Activated CD8-positive, alpha-beta T cell treated with anti-CD3 and anti-CD28 coated beads, Interleukin-2, amount 10 ng/mL, durations not matched to agents 7 days and 5 days (primary cell): ENCODE data around the gene WIPF3. TPM values are rescaled to one million over a fixed set of nuclear protein-coding genes. Genes with fewer than 3 reads are reported as not detected.

Source experiments
- ATAC-seq: fragments of 150-1000 bp; cut with Tn5 transposase; one replicate; pipeline ENCODE4 v1.10.0; 2021; ENCODE audit warnings: moderate library complexity
- CTCF ChIA-PET: fragments of 350-600 bp; sonication (Branson Sonifier 250); formaldehyde crosslinking; loops from one replicate; lab custom pipeline; 2021; ENCODE audit warnings: antibody characterized with exemption; lab: Charles Lee
- POLR2A ChIA-PET: fragments of 350-600 bp; sonication (Branson Sonifier 250); formaldehyde crosslinking; loops from one replicate; lab custom pipeline; 2021; ENCODE audit warnings: antibody characterized with exemption; lab: Charles Lee
- DNase-seq: peaks from one replicate; pipeline ENCODE4 v3.0.0-alpha.2; 2020
- H3K27ac Mint-ChIP-seq: one replicate; pipeline ENCODE4 v1.8.0; 2021; ENCODE audit warnings: mild to moderate bottlenecking, mixed read lengths
- H3K27me3 Mint-ChIP-seq: one replicate; pipeline ENCODE4 v1.8.0; 2021; ENCODE audit warnings: low read depth, mixed read lengths
- H3K36me3 Mint-ChIP-seq: one replicate; pipeline ENCODE4 v1.8.0; 2021; ENCODE audit warnings: low read depth, mixed read lengths
- H3K4me1 Mint-ChIP-seq: one replicate; pipeline ENCODE4 v1.8.0; 2021; ENCODE audit warnings: low read depth, mixed read lengths
- H3K4me3 Mint-ChIP-seq: one replicate; pipeline ENCODE4 v1.8.0; 2021; ENCODE audit warnings: mild to moderate bottlenecking, mixed read lengths
- H3K9me3 Mint-ChIP-seq: one replicate; pipeline ENCODE4 v1.8.0; 2022; ENCODE audit warnings: mixed read lengths; ENCODE audit not compliant: insufficient read depth
- total RNA-seq, 2 experiments: library from RNA; stranded (reverse); gene quantifications; one replicate each; pipeline ENCODE4 v1.2.3, GENCODE V29; 2021

The WIPF3 gene
- total RNA-seq, 2 experiments from 2014 or later, result not detected

DNA sequence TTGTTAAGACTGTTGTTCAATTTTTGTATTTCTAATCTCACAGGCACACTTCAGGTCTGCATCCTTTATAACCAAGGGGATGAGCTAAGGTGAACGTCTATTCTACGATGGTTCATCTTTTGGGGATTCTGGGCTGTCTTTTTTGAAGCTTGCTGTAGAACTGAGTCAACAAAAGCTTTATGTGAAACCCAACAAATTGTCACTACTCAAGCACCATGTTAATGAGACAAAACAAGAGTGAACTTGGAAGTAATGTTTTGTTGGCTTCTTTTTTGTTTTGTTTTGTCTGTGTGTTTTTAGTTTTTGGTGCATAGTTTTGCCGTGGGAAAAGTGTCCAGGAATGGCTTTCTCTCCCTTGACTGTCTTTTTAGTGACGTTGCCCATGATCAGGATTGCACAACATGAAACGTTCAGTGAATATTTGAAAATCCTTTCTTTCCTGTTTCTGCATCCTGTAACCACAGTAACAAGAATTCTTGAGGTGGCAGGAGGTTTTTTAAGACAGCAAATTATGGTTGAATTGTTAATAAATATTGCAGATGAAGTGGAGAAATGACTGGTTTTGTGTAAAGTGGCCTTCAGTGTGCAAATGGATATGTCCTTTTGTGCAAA lies 65.6 kb downstream of the WIPF3 start:
- no peak for ATAC-seq
- H3K4me3 Mint-ChIP-seq, result no peak overlapping the region
- CTCF ChIA-PET, result no interaction called here
- POLR2A ChIA-PET, result no interaction called here
- H3K4me1 Mint-ChIP-seq, result no peaks in the 10 kb centered on the region
- no peak for DNase-seq
- no peaks in the 10 kb centered on the region for H3K9me3 Mint-ChIP-seq
- peaks cover 13% of the 10 kb centered on the region for H3K27me3 Mint-ChIP-seq
- H3K27ac Mint-ChIP-seq, result no peak overlapping the region
- no peaks in the 10 kb centered on the region for H3K36me3 Mint-ChIP-seq

DNA sequence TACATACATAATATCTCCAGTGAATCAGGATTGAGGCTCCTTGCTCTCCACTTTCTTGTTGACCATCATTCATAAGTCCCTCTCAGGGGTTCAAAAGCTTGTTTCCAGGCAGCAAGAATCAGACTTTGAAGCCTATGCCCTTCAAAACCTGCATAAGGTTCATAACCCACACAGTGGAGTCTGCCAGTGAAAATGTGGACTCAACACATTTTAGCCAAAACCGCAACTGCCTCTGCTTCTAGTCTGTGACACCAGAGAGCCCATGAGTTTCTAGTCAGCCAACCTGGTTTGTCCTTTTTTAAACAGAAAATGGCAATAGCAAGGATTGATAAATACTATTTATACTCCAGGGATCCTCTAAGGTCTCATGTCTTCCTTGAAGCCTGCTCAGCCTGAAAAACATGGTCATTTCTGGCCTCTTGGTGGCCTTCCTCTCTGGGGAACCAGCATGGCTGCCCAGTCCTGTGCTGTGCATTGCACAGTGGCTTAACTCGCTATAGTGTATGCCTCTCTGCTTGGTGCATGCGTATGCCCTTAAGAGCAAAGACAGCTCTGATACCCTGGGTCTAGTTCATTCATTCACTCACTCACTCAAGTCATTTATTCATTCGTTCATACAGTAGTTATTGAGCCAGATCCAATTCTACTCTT lies 67.5 kb downstream of the WIPF3 start:
- CTCF ChIA-PET, result no interaction called here

DNA sequence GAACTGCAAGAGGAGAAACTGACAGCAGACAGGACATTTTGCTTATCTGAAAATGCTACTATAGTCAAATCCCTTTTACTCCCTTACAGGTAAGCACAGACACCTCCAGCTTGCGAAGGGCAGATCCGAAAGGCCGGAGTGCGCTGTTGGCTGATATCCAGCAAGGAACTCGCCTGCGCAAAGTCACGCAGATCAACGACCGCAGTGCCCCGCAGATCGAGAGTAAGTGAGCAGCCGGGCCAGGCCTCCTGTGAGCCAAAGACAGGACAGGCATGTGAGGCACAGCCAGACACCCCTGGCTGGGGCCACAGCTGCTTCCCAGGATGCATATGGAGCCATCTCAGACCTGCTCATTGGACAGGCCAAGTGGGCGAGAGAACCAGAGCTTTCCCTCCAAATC lies 69.4 kb downstream of the WIPF3 start:
- ChIA-PET CTCF (interaction anchor here (0.8 to 4.0 kb wide), 2 partner anchors 46 to 186 kb away, joined by 3 to 27 read pairs; no protein-coding TSS in a partner anchor), POLR2A (no interaction called here)
- no peaks in the 10 kb centered on the region for H3K36me3 Mint-ChIP-seq
- H3K27me3 Mint-ChIP-seq, result peaks cover 20% of the 10 kb centered on the region
- DNase-seq (no peak), ATAC-seq (no peak)
- no peaks in the 10 kb centered on the region for H3K4me1 Mint-ChIP-seq
- H3K4me3 Mint-ChIP-seq, result no peak overlapping the region
- no peaks in the 10 kb centered on the region for H3K9me3 Mint-ChIP-seq
- H3K27ac Mint-ChIP-seq, result no peak overlapping the region

More for the DNA sequence above, 67.5 kb downstream of the WIPF3 start:
- POLR2A ChIA-PET, result no interaction called here
- Mint-ChIP-seq H3K4me3 (no peak overlapping the region), H3K36me3 (no peaks in the 10 kb centered on the region), H3K4me1 (no peaks in the 10 kb centered on the region), H3K27ac (no peak overlapping the region), H3K27me3 (peaks cover 20% of the 10 kb centered on the region), H3K9me3 (no peaks in the 10 kb centered on the region)
- DNase-seq (no peak), ATAC-seq (no peak)

DNA sequence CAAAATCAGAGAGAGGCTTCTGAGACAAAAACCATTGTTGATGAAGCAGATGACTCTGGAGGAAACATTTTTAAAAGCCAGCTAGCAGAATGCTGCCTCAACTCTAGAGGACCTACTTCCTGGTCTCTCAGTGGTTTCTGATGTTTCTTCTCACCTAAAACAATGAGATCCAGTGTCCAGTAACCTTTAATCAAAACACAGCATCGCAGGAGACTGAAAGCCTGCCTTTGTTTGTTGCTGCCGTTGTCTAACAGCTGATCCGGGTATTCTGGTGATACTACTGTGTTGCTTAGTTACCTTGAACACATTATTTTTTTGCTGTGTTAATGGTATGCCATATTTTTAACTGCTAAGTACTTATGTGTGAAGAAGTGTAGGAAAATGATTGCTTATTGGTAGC lies 70.9 kb downstream of the WIPF3 start:
- H3K9me3 Mint-ChIP-seq, result no peaks in the 10 kb centered on the region
- POLR2A ChIA-PET, result no interaction called here
- CTCF ChIA-PET, result interaction anchor here (3.7 to 4.0 kb wide), 2 partner anchors 44 to 185 kb away, joined by 20 to 27 read pairs; no protein-coding TSS in a partner anchor

DNA sequence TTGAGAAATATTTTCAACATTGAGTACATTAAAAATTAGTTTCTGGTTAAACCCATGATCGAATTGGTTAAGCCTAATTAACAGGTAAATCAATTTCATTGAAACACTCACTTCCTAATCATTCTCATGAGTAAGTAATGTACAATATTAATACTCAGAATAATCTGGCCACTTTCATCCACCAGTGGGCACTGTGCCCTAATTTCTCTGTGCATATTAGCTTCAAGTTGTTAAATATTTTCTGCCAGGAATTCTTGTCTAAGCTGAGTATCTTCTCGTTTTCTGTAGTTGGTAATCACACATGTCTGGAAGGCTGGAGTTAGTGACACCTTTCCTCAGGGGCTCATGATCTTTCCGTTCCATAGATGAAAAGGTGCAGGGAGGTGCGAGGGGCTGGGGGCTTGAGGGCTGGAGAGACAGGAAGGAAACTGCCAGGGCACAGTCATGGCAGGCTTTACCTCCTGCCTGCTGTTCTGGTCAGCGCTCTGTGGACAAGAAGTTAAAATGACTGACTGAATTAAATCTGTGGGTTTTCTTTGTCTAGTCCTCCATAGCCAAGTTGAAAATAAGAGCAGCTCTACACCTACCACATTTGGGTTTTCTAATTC lies 71.9 kb downstream of the WIPF3 start:
- peaks cover 22% of the 10 kb centered on the region for H3K27me3 Mint-ChIP-seq
- no peaks in the 10 kb centered on the region for H3K36me3 Mint-ChIP-seq
- ChIA-PET CTCF (interaction anchor here (1.0 to 4.0 kb wide), 4 partner anchors 40 to 195 kb away, joined by 3 to 27 read pairs (median 12); no protein-coding TSS in a partner anchor), POLR2A (no interaction called here)
- H3K4me3 Mint-ChIP-seq, result no peak overlapping the region
- H3K9me3 Mint-ChIP-seq, result no peaks in the 10 kb centered on the region
- no peaks in the 10 kb centered on the region for H3K4me1 Mint-ChIP-seq
- ATAC-seq (peak; percentile 33), DNase-seq (peak; percentile 34)
- H3K27ac Mint-ChIP-seq, result no peak overlapping the region

More for the DNA sequence above, 70.9 kb downstream of the WIPF3 start:
- no peak overlapping the region for H3K4me3 Mint-ChIP-seq
- peaks cover 20% of the 10 kb centered on the region for H3K27me3 Mint-ChIP-seq
- no peak for DNase-seq
- no peaks in the 10 kb centered on the region for H3K4me1 Mint-ChIP-seq
- no peak overlapping the region for H3K27ac Mint-ChIP-seq
- no peak for ATAC-seq
- H3K36me3 Mint-ChIP-seq, result no peaks in the 10 kb centered on the region

DNA sequence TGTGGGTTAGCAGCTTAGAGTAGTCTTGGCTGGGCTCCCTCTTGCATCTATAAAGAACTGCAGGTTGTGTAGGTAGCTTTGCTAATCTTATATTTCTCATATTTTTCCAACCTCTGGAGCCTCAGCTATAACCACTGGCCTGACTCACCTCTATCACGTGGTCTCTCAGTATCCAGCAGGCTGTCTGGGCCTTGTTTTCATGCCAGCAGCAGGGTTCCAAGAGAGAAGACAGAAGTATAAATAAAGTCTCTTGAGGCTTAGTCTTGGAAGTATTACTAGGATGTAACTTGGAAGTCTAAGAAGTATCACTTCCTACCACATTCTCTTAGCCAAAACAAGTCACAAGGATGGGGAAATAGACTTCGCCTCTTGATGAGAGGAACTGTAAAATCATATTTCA lies 73.3 kb downstream of the WIPF3 start:
- H3K27me3 Mint-ChIP-seq, result peaks cover 23% of the 10 kb centered on the region
- H3K36me3 Mint-ChIP-seq, result no peaks in the 10 kb centered on the region
- POLR2A ChIA-PET, result no interaction called here
- no peak for ATAC-seq
- DNase-seq, result no peak
- H3K4me1 Mint-ChIP-seq, result no peaks in the 10 kb centered on the region
- CTCF ChIA-PET, result interaction anchor here (3.7 to 4.0 kb wide), 2 partner anchors 42 to 183 kb away, joined by 20 to 27 read pairs; no protein-coding TSS in a partner anchor
- no peaks in the 10 kb centered on the region for H3K9me3 Mint-ChIP-seq
- no peak overlapping the region for H3K4me3 Mint-ChIP-seq
- no peak overlapping the region for H3K27ac Mint-ChIP-seq

DNA sequence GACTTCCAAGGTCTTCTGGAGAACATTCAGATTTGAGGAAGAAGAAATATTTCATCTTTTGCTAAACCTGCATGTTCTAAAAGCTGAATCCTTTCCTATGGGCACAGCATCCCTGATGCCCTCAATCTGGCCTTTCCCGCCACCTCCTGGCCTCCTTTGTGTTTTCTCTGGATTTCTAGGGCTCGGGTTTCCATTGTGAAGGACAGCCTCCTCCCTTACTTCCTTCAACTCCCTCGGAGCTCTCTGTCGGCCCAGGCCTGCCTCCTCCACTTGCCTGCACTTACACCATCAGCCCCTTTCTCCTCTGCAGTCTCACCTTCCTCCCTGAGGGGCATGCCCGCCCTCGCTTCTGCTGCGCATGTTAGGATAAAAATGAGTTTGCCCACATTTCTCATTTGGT lies 75.4 kb downstream of the WIPF3 start:
- no peak overlapping the region for H3K27ac Mint-ChIP-seq
- CTCF ChIA-PET, result interaction anchor here (1.1 to 3.0 kb wide), 2 partner anchors 180 to 191 kb away, joined by 3 to 7 read pairs; no protein-coding TSS in a partner anchor
- H3K4me3 Mint-ChIP-seq, result no peak overlapping the region
- no peaks in the 10 kb centered on the region for H3K36me3 Mint-ChIP-seq
- H3K9me3 Mint-ChIP-seq, result no peaks in the 10 kb centered on the region
- ATAC-seq, result no peak
- POLR2A ChIA-PET, result no interaction called here
- peaks cover 21% of the 10 kb centered on the region for H3K27me3 Mint-ChIP-seq
- DNase-seq, result no peak
- no peaks in the 10 kb centered on the region for H3K4me1 Mint-ChIP-seq

DNA sequence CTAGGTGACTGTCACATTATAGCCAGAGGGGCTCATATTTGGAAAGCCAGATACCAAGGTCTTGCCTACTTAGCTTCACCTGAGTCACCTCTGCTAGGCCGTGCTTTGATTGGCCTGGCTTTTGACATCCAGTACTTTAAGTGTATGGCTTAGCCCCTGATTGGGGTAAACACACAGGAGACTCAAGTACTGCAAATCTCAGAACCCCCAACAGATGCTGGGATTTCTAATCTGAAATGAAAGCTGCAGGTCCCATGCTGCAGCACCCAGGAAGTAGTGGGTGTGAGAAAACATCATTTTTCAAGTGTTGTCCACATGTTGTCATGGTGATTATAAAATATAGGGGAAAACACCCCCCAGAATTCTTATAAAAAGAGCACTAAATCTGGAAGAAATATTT lies 76.2 kb downstream of the WIPF3 start:
- DNase-seq (no peak), ATAC-seq (no peak)
- Mint-ChIP-seq H3K27ac (no peak overlapping the region), H3K4me1 (no peaks in the 10 kb centered on the region), H3K27me3 (peaks cover 19% of the 10 kb centered on the region), H3K36me3 (no peaks in the 10 kb centered on the region), H3K9me3 (no peaks in the 10 kb centered on the region), H3K4me3 (no peak overlapping the region)
- POLR2A ChIA-PET, result no interaction called here
- CTCF ChIA-PET, result interaction anchor here (1.1 to 3.0 kb wide), 2 partner anchors 179 to 190 kb away, joined by 3 to 7 read pairs; no protein-coding TSS in a partner anchor

DNA sequence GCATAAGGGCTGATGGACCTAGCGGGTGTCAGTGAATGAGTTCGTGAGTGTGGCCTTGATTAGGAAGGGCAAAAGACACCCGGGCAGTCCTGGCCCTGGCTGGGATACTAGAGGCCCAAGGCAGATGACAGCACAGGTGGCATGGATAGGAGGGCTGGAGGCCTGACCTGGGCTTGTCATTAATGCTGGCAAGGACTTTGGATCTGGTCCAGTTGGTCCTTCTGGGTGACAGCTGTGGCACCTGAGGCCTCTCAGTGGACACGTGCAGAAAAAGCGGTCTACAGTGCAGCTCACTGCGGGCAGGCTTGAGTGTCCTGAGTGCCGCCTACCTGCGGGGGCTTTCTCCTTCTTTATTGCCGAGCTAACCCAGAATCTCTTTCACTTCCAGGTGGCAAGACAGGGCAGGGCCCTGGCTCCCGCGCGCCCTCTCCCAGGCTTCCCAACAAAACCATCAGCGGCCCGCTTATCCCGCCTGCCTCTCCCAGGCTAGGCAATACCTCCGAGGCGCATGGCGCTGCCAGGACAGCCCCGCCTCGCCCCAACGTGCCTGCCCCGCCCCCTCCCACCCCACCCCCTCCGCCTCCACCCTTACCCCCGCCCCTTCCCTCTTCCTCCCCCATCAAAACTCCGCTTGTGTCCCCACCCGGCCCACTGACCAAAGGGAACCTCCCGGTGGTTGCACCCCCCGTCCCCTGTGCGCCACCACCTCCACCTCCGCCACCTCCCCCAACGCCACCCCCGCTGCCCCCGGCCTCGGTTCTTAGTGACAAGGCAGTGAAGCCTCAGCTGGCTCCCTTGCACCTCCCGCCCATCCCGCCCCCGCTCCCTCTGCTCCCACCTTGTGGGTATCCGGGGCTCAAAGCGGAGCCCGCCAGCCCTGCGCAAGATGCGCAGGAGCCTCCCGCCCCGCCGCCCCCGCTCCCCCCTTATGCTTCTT lies 77.4 kb downstream of the WIPF3 start:
- Mint-ChIP-seq H3K4me3 (no peak overlapping the region), H3K9me3 (no peaks in the 10 kb centered on the region)
- no peak for ATAC-seq

DNA sequence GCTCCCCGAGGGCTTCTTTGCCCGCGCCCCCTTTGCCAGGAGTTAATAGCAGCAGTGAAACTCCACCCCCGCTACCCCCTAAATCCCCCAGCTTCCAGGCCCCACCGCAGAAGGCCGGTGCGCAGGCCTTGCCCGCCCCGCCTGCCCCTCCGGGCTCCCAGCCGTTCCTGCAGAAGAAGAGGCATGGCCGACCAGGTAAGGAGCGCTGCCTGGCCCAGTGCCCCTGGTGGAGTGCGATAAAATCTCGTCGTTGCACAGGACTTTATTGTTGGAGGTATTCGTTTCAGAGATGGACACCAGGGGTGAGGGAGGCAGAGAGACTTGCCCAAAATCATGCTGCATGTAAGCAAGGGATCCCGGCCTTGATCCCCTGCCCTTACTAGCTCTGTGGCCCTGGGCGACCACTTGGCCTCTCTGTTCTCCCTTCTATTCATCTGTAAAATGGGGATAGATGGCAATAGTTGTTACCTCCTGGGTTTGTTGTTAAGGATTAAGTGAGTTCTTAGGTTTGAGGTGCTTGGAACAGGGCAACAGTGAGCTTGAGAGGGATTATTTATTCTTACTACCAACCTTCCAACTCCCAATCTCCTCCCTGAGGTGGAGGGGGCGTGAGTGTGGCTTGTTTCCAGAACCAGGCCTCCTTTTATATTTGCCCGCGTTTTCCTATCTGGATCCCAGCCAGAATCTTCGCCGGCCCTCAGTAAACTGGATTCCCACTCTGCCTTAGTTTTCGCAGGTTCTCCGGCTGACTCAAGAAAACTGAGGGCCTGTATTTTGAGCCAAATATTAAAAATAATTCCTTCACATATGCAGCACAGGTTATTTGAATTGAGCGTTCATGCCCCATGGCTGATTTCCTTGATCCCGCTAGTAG lies 78.3 kb downstream of the WIPF3 start:
- CTCF ChIA-PET, result no interaction called here

More for the DNA sequence above, 77.4 kb downstream of the WIPF3 start:
- POLR2A ChIA-PET, result no interaction called here
- CTCF ChIA-PET, result interaction anchor here (3.0 kb wide), 1 partner anchor 178 kb away, joined by 7 read pairs; no protein-coding TSS in a partner anchor
- no peak for DNase-seq
- no peaks in the 10 kb centered on the region for H3K4me1 Mint-ChIP-seq
- H3K27me3 Mint-ChIP-seq, result peaks cover 14% of the 10 kb centered on the region
- no peak overlapping the region for H3K27ac Mint-ChIP-seq
- H3K36me3 Mint-ChIP-seq, result no peaks in the 10 kb centered on the region

More for the DNA sequence above, 78.3 kb downstream of the WIPF3 start:
- peaks cover 13% of the 10 kb centered on the region for H3K27me3 Mint-ChIP-seq
- H3K9me3 Mint-ChIP-seq, result no peaks in the 10 kb centered on the region
- no peaks in the 10 kb centered on the region for H3K4me1 Mint-ChIP-seq
- H3K4me3 Mint-ChIP-seq, result no peak overlapping the region
- no peak for DNase-seq
- no peak for ATAC-seq
- H3K36me3 Mint-ChIP-seq, result no peaks in the 10 kb centered on the region
- POLR2A ChIA-PET, result no interaction called here
- H3K27ac Mint-ChIP-seq, result no peak overlapping the region
